HEK293 (cell line): ENCODE results near the gene TMOD2.

Experiments
- FEZF1 ChIP-seq: fragments of 450-650 bp; formaldehyde crosslinking; IDR thresholded peaks from 2 replicates; pipeline ENCODE4 v1.5.1; 2016; ENCODE audit warnings: missing biosample characterization, missing genetic modification characterization
- YY1 ChIP-seq: fragments of 450-650 bp; formaldehyde crosslinking; IDR thresholded peaks from 2 replicates; pipeline ENCODE4 v1.5.1; 2018; ENCODE audit warnings: missing biosample characterization, missing genetic modification characterization
- ZNF10 ChIP-seq: fragments of 450-650 bp; formaldehyde crosslinking; IDR thresholded peaks from 2 replicates; pipeline ENCODE4 v1.5.1; 2017; ENCODE audit warnings: missing biosample characterization, missing genetic modification characterization
- ZNF140 ChIP-seq: fragments of 450-650 bp; formaldehyde crosslinking; IDR thresholded peaks from 2 replicates; pipeline ENCODE4 v1.5.1; 2016; ENCODE audit warnings: missing biosample characterization, missing genetic modification characterization
- ZNF510 ChIP-seq: fragments of 450-650 bp; formaldehyde crosslinking; IDR thresholded peaks from 2 replicates; pipeline ENCODE4 v1.5.1; 2018; ENCODE audit warnings: mild to moderate bottlenecking, missing genetic modification characterization, missing biosample characterization; ENCODE audit not compliant: insufficient replicate concordance
- ZNF558 ChIP-seq: fragments of 450-650 bp; formaldehyde crosslinking; IDR thresholded peaks from 2 replicates; pipeline ENCODE4 v1.5.1; 2016; ENCODE audit warnings: missing biosample characterization, missing genetic modification characterization
- ZNF670 ChIP-seq: fragments of 450-650 bp; formaldehyde crosslinking; IDR thresholded peaks from 2 replicates; pipeline ENCODE4 v1.5.1; 2016; ENCODE audit warnings: missing biosample characterization, missing genetic modification characterization, low read depth
- ZNF785 ChIP-seq: fragments of 450-650 bp; formaldehyde crosslinking; IDR thresholded peaks from 2 replicates; pipeline ENCODE4 v1.5.1; 2016; ENCODE audit warnings: missing biosample characterization, missing genetic modification characterization
- TF ChIP-seq, protein P1 (sequence below): fragments of 450-650 bp; formaldehyde crosslinking; IDR thresholded peaks from 2 replicates; pipeline ENCODE4 v1.5.1; 2016; ENCODE audit warnings: missing biosample characterization, missing genetic modification characterization
- TF ChIP-seq, protein P2 (sequence below): fragments of 450-650 bp; formaldehyde crosslinking; IDR thresholded peaks from 2 replicates; pipeline ENCODE4 v1.5.1; 2016; ENCODE audit warnings: missing biosample characterization, missing genetic modification characterization
- TF ChIP-seq, protein P3 (sequence below): fragments of 450-650 bp; formaldehyde crosslinking; IDR thresholded peaks from 2 replicates; pipeline ENCODE4 v1.5.1; 2016; ENCODE audit warnings: missing biosample characterization, missing genetic modification characterization
- TF ChIP-seq, protein P4 (sequence below): fragments of 450-650 bp; formaldehyde crosslinking; IDR thresholded peaks from 2 replicates; pipeline ENCODE4 v1.5.1; 2016; ENCODE audit warnings: missing biosample characterization, missing genetic modification characterization
- TF ChIP-seq, protein P5 (sequence below): fragments of 450-650 bp; formaldehyde crosslinking; IDR thresholded peaks from 2 replicates; pipeline ENCODE4 v1.5.1; 2016; ENCODE audit warnings: missing biosample characterization, missing genetic modification characterization

DNA sequence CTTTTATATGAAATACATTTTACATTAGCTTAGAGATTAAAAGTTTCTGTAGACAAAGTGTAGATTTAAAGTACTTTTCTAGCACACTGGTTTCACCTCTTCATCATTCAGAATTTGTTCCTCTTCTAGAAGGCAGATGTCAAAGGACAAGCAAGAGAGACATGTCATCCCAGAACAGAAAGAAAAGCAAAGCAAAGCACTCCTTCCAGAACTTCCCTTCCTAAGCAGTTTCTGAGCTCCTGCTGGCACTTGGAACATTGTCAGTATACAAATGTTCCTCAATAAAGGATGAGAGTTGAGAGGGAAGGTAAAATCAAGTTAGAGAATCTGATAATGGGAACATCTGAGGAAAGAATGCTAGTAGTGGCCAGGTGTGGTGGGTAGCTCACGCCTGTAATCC, 104.2 kb downstream of the TMOD2 start:
- TF ChIP-seq, protein P1, sequence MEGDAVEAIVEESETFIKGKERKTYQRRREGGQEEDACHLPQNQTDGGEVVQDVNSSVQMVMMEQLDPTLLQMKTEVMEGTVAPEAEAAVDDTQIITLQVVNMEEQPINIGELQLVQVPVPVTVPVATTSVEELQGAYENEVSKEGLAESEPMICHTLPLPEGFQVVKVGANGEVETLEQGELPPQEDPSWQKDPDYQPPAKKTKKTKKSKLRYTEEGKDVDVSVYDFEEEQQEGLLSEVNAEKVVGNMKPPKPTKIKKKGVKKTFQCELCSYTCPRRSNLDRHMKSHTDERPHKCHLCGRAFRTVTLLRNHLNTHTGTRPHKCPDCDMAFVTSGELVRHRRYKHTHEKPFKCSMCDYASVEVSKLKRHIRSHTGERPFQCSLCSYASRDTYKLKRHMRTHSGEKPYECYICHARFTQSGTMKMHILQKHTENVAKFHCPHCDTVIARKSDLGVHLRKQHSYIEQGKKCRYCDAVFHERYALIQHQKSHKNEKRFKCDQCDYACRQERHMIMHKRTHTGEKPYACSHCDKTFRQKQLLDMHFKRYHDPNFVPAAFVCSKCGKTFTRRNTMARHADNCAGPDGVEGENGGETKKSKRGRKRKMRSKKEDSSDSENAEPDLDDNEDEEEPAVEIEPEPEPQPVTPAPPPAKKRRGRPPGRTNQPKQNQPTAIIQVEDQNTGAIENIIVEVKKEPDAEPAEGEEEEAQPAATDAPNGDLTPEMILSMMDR (tag by site-specific recombination), result no peak
- TF ChIP-seq, protein P2, sequence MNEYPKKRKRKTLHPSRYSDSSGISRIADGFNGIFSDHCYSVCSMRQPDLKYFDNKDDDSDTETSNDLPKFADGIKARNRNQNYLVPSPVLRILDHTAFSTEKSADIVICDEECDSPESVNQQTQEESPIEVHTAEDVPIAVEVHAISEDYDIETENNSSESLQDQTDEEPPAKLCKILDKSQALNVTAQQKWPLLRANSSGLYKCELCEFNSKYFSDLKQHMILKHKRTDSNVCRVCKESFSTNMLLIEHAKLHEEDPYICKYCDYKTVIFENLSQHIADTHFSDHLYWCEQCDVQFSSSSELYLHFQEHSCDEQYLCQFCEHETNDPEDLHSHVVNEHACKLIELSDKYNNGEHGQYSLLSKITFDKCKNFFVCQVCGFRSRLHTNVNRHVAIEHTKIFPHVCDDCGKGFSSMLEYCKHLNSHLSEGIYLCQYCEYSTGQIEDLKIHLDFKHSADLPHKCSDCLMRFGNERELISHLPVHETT (tag by site-specific recombination), result no peak
- TF ChIP-seq, protein P3, sequence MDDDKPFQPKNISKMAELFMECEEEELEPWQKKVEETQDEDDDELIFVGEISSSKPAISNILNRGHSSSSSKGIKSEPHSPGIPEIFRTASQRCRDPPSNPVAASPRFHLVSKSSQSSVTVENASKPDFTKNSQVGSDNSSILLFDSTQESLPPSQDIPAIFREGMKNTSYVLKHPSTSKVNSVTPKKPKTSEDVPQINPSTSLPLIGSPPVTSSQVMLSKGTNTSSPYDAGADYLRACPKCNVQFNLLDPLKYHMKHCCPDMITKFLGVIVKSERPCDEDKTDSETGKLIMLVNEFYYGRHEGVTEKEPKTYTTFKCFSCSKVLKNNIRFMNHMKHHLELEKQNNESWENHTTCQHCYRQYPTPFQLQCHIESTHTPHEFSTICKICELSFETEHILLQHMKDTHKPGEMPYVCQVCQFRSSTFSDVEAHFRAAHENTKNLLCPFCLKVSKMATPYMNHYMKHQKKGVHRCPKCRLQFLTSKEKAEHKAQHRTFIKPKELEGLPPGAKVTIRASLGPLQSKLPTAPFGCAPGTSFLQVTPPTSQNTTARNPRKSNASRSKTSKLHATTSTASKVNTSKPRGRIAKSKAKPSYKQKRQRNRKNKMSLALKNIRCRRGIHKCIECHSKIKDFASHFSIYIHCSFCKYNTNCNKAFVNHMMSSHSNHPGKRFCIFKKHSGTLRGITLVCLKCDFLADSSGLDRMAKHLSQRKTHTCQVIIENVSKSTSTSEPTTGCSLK (tag by site-specific recombination), result no peak
- TF ChIP-seq, protein P4, sequence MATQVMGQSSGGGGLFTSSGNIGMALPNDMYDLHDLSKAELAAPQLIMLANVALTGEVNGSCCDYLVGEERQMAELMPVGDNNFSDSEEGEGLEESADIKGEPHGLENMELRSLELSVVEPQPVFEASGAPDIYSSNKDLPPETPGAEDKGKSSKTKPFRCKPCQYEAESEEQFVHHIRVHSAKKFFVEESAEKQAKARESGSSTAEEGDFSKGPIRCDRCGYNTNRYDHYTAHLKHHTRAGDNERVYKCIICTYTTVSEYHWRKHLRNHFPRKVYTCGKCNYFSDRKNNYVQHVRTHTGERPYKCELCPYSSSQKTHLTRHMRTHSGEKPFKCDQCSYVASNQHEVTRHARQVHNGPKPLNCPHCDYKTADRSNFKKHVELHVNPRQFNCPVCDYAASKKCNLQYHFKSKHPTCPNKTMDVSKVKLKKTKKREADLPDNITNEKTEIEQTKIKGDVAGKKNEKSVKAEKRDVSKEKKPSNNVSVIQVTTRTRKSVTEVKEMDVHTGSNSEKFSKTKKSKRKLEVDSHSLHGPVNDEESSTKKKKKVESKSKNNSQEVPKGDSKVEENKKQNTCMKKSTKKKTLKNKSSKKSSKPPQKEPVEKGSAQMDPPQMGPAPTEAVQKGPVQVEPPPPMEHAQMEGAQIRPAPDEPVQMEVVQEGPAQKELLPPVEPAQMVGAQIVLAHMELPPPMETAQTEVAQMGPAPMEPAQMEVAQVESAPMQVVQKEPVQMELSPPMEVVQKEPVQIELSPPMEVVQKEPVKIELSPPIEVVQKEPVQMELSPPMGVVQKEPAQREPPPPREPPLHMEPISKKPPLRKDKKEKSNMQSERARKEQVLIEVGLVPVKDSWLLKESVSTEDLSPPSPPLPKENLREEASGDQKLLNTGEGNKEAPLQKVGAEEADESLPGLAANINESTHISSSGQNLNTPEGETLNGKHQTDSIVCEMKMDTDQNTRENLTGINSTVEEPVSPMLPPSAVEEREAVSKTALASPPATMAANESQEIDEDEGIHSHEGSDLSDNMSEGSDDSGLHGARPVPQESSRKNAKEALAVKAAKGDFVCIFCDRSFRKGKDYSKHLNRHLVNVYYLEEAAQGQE (tag by site-specific recombination), result no peak
- TF ChIP-seq ZNF140 (tag by site-specific recombination), result no peak
- TF ChIP-seq ZNF10, result no peak
- TF ChIP-seq FEZF1 (tag by site-specific recombination), result no peak
- no peak for TF ChIP-seq ZNF785 (tag by site-specific recombination)
- no peak for TF ChIP-seq ZNF558 (tag by site-specific recombination)
- no peak for TF ChIP-seq ZNF670 (tag by site-specific recombination)
- no peak for TF ChIP-seq YY1 (tag by site-specific recombination)
- TF ChIP-seq ZNF510 (tag by site-specific recombination), result no peak
- TF ChIP-seq, protein P5, sequence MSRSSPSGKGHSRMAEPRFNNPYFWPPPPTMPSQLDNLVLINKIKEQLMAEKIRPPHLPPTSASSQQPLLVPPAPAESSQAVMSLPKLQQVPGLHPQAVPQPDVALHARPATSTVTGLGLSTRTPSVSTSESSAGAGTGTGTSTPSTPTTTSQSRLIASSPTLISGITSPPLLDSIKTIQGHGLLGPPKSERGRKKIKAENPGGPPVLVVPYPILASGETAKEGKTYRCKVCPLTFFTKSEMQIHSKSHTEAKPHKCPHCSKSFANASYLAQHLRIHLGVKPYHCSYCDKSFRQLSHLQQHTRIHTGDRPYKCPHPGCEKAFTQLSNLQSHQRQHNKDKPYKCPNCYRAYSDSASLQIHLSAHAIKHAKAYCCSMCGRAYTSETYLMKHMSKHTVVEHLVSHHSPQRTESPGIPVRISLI (tag by site-specific recombination), result no peak
